22Rv1 (cell line): Measurements from ENCODE around the gene IFIT5.

ENCODE experiments used
- ZFX ChIP-seq: fragments of 450-650 bp; IDR thresholded peaks from 2 replicates; pipeline ENCODE4 v1.6.1; 2017; ENCODE audit warnings: antibody characterized with exemption, borderline replicate concordance
- TF ChIP-seq, protein P1 (sequence below): fragments of 450-650 bp; IDR thresholded peaks from 2 replicates; pipeline ENCODE4 v1.5.1; 2017; ENCODE audit warnings: mild to moderate bottlenecking

DNA sequence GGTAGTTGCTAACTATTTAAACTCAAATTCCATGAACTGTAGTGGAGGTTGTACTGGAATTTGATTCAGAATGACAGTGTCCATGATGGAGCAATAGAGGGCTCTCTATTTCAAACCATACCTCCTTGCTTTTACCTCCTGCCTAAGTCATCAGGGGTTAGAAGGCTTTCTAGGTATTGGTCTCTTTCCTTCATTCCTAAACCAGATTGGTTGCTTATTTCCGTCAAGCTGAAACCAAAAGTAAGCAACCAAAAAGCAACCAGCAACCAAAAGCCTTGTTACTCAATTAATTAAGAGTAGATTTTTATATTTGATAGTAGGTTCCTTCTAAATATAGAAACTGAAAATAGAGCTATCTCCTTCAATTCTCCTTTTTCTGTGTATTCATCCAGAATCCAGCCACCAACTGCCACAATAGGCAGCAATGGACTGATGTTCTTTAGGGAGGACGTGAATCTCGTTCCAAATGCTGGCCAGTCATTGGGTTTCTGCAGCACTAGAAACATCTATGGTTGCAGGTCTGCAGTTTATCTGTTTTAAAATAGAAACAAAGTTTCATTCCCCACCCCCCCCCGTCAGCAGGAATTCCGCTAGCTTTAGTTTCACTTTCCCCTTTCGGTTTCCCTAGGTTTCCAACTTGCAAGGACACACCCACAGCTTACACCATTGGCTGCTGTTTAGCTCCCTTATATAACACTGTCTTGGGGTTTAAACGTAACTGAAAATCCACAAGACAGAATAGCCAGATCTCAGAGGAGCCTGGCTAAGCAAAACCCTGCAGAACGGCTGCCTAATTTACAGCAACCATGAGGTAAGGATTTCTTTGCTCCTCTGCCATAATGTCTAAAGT, 22.2 kb upstream of the IFIT5 start, which contains the start of gene IFIT1:
- TF ChIP-seq, protein P1, sequence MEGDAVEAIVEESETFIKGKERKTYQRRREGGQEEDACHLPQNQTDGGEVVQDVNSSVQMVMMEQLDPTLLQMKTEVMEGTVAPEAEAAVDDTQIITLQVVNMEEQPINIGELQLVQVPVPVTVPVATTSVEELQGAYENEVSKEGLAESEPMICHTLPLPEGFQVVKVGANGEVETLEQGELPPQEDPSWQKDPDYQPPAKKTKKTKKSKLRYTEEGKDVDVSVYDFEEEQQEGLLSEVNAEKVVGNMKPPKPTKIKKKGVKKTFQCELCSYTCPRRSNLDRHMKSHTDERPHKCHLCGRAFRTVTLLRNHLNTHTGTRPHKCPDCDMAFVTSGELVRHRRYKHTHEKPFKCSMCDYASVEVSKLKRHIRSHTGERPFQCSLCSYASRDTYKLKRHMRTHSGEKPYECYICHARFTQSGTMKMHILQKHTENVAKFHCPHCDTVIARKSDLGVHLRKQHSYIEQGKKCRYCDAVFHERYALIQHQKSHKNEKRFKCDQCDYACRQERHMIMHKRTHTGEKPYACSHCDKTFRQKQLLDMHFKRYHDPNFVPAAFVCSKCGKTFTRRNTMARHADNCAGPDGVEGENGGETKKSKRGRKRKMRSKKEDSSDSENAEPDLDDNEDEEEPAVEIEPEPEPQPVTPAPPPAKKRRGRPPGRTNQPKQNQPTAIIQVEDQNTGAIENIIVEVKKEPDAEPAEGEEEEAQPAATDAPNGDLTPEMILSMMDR, result no peak
- no peak for TF ChIP-seq ZFX
